HepG2 (cell line): Measurements from ENCODE around the gene SLC10A1. TPM values are rescaled to one million over a fixed set of nuclear protein-coding genes. Genes with fewer than 3 reads are reported as not detected.

Experiments
- ARID5B ChIP-seq: IDR thresholded peaks from 2 replicates; pipeline ENCODE4 v1.4.0; 2020; ENCODE audit warnings: mild to moderate bottlenecking, missing genetic modification reagents
- ATAD3A ChIP-seq: sonication (generic); formaldehyde crosslinking; IDR thresholded peaks from 2 replicates; pipeline ENCODE4 v1.4.0; 2020; ENCODE audit warnings: missing genetic modification reagents
- CHCHD3 ChIP-seq: sonication (generic); formaldehyde crosslinking; IDR thresholded peaks from 2 replicates; pipeline ENCODE4 v1.8.0; 2022; ENCODE audit warnings: mild to moderate bottlenecking, missing genetic modification reagents, moderate library complexity
- ELF1 ChIP-seq: sonication (generic); formaldehyde crosslinking; IDR thresholded peaks from 2 replicates; pipeline ENCODE4 v1.4.0; 2020; ENCODE audit warnings: missing genetic modification reagents
- NBN ChIP-seq: fragments of 450-650 bp; conservative IDR thresholded peaks from 2 replicates; pipeline ENCODE4 v1.6.1; 2017
- REPIN1 ChIP-seq: sonication (generic); formaldehyde crosslinking; IDR thresholded peaks from 2 replicates; pipeline ENCODE4 v1.8.0; 2022; ENCODE audit warnings: missing genetic modification reagents, low read depth, mild to moderate bottlenecking, borderline replicate concordance
- SNAPC2 ChIP-seq: sonication (generic); formaldehyde crosslinking; IDR thresholded peaks from 2 replicates; pipeline ENCODE4 v1.8.1; 2022; ENCODE audit warnings: mild to moderate bottlenecking, missing genetic modification reagents
- ZBTB26 ChIP-seq: IDR thresholded peaks from 2 replicates; pipeline ENCODE4 v1.6.1; 2016; ENCODE audit warnings: missing compliant biosample characterization, missing genetic modification reagents, borderline replicate concordance
- ZHX1 ChIP-seq: sonication (generic); formaldehyde crosslinking; IDR thresholded peaks from 2 replicates; pipeline ENCODE4 v1.8.1; 2022; ENCODE audit warnings: low read depth, mild to moderate bottlenecking, missing genetic modification reagents
- ZNF230 ChIP-seq: sonication (generic); formaldehyde crosslinking; IDR thresholded peaks from 2 replicates; pipeline ENCODE4 v1.4.0; 2020; ENCODE audit warnings: mild to moderate bottlenecking, missing genetic modification reagents
- polyA plus RNA-seq, 8 experiments: library from polyadenylated mRNA; depleted of rRNA in 3 of 8; stranded (reverse) in 7 of 8; unstranded in 1 of 8; fragments of >200 nt; fragmentation: Illumina TruSeq in 4 of 8; extraction: Trizol in 4 of 8; gene quantifications; 2 replicates each; pipeline versions ENCODE4 v1.2.1 to v1.2.3, GENCODE V29; 2011 to 2016; ENCODE audit warnings: low read depth in 4 of 8, missing spikeins in 1 of 8, mixed read lengths in 1 of 8; ENCODE audit not compliant: insufficient read depth in 1 of 8
- total RNA-seq, 5 experiments: library from RNA; depleted of rRNA; stranded (reverse); fragments of >200 nt; fragmentation: Illumina TruSeq; extraction: Trizol; gene quantifications; 2 replicates each; pipeline ENCODE4 v1.2.3, GENCODE V29; 2016; ENCODE audit warnings: low read depth in 1 of 5
- TF ChIP-seq, protein P1 (sequence below), 2 experiments: fragments of 450-650 bp in 1 of 2; sonication (generic) in 1 of 2; formaldehyde crosslinking; IDR thresholded peaks; 2 replicates each; pipeline versions ENCODE4 v1.5.0 to v1.8.0; 2020 to 2022; ENCODE audit warnings: mild to moderate bottlenecking in 1 of 2, missing genetic modification reagents in 1 of 2
- TF ChIP-seq, protein P2 (sequence below): fragments of 450-650 bp; IDR thresholded peaks from 2 replicates; pipeline ENCODE4 v1.6.1; 2017; ENCODE audit warnings: mild to moderate bottlenecking
- TF ChIP-seq, protein P3 (sequence below): sonication (generic); formaldehyde crosslinking; IDR thresholded peaks from 2 replicates; pipeline ENCODE4 v1.5.1; 2020; ENCODE audit warnings: missing genetic modification reagents, mild to moderate bottlenecking, borderline replicate concordance
- TF ChIP-seq, protein P4 (sequence below): sonication (generic); formaldehyde crosslinking; IDR thresholded peaks from 2 replicates; pipeline ENCODE4 v1.5.0; 2020; ENCODE audit warnings: missing genetic modification reagents

The SLC10A1 gene
- total and polyA plus RNA-seq, 2 of the 13 experiments (the other 11 are each of a cell fraction or from before 2014, with no cell fraction given) = 0.17 TPM; not detected in 1

- TF ChIP-seq, protein P1, sequence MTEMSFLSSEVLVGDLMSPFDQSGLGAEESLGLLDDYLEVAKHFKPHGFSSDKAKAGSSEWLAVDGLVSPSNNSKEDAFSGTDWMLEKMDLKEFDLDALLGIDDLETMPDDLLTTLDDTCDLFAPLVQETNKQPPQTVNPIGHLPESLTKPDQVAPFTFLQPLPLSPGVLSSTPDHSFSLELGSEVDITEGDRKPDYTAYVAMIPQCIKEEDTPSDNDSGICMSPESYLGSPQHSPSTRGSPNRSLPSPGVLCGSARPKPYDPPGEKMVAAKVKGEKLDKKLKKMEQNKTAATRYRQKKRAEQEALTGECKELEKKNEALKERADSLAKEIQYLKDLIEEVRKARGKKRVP (CRISPR knock-in tag; IDR thresholded peaks at IDR 0.05) = no peak
- TF ChIP-seq SNAPC2 (CRISPR knock-in tag) (no peak), NBN (no peak), ARID5B (CRISPR knock-in tag) (peak; percentile 23; the same call in 1 of the 2 replicates), REPIN1 (CRISPR knock-in tag) (peak; percentile 69; the same call in 1 of the 2 replicates), CHCHD3 (CRISPR knock-in tag) (peak; percentile 55; the same call in 1 of the 2 replicates), ZHX1 (CRISPR knock-in tag) (peak; percentile 66; the same call in 1 of the 2 replicates), ZNF230 (no peak), ZBTB26 (CRISPR knock-in tag) (peak; percentile 60; the same call in 1 of the 2 replicates), ELF1 (CRISPR knock-in tag) (no peak), ATAD3A (no peak)
- TF ChIP-seq, protein P2, sequence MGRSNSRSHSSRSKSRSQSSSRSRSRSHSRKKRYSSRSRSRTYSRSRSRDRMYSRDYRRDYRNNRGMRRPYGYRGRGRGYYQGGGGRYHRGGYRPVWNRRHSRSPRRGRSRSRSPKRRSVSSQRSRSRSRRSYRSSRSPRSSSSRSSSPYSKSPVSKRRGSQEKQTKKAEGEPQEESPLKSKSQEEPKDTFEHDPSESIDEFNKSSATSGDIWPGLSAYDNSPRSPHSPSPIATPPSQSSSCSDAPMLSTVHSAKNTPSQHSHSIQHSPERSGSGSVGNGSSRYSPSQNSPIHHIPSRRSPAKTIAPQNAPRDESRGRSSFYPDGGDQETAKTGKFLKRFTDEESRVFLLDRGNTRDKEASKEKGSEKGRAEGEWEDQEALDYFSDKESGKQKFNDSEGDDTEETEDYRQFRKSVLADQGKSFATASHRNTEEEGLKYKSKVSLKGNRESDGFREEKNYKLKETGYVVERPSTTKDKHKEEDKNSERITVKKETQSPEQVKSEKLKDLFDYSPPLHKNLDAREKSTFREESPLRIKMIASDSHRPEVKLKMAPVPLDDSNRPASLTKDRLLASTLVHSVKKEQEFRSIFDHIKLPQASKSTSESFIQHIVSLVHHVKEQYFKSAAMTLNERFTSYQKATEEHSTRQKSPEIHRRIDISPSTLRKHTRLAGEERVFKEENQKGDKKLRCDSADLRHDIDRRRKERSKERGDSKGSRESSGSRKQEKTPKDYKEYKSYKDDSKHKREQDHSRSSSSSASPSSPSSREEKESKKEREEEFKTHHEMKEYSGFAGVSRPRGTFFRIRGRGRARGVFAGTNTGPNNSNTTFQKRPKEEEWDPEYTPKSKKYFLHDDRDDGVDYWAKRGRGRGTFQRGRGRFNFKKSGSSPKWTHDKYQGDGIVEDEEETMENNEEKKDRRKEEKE = no peak
- TF ChIP-seq, protein P3, sequence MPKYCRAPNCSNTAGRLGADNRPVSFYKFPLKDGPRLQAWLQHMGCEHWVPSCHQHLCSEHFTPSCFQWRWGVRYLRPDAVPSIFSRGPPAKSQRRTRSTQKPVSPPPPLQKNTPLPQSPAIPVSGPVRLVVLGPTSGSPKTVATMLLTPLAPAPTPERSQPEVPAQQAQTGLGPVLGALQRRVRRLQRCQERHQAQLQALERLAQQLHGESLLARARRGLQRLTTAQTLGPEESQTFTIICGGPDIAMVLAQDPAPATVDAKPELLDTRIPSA (CRISPR knock-in tag) = no peak
- TF ChIP-seq, protein P4, sequence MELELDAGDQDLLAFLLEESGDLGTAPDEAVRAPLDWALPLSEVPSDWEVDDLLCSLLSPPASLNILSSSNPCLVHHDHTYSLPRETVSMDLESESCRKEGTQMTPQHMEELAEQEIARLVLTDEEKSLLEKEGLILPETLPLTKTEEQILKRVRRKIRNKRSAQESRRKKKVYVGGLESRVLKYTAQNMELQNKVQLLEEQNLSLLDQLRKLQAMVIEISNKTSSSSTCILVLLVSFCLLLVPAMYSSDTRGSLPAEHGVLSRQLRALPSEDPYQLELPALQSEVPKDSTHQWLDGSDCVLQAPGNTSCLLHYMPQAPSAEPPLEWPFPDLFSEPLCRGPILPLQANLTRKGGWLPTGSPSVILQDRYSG (CRISPR knock-in tag) = no peak
These were observed 70.1 kb downstream of the SLC10A1 start (continued) for GRCh38 chr14:69726761-69727511.
